Rectal smooth muscle tissue (tissue), 1 donor: ENCODE measurements around the gene NEK6.

Experiments used
- H3K27ac ChIP-seq: one replicate; pipeline ENCODE4 v1.7.0; 2013; ENCODE audit warnings: low read depth, low read length, inconsistent platforms
- H3K27me3 ChIP-seq: one replicate; pipeline ENCODE4 v1.7.0; 2013; ENCODE audit warnings: low read length; ENCODE audit not compliant: control insufficient read depth, insufficient read depth
- H3K36me3 ChIP-seq: one replicate; pipeline ENCODE4 v1.7.0; 2013; ENCODE audit warnings: low read length; ENCODE audit not compliant: control insufficient read depth, insufficient read depth
- H3K4me1 ChIP-seq: one replicate; pipeline ENCODE4 v1.7.0; 2013; ENCODE audit warnings: low read length; ENCODE audit not compliant: control insufficient read depth, insufficient read depth
- H3K4me3 ChIP-seq: one replicate; pipeline ENCODE4 v1.7.0; 2013; ENCODE audit warnings: low read length
- H3K9ac ChIP-seq: one replicate; pipeline ENCODE4 v1.7.0; 2013; ENCODE audit warnings: low read length

NEK6 gene

GRCh38 chr9:124277420-124277819 lies 19.7 kb downstream of the NEK6 start:
- H3K27ac ChIP-seq: no peak overlapping the region
- H3K4me3 ChIP-seq: no peak overlapping the region
- H3K9ac ChIP-seq: no peak overlapping the region
- no peaks in the 10 kb centered on the region for H3K36me3 ChIP-seq
- no peaks in the 10 kb centered on the region for H3K27me3 ChIP-seq
- H3K4me1 ChIP-seq: peaks cover 32% of the 10 kb centered on the region

DNA sequence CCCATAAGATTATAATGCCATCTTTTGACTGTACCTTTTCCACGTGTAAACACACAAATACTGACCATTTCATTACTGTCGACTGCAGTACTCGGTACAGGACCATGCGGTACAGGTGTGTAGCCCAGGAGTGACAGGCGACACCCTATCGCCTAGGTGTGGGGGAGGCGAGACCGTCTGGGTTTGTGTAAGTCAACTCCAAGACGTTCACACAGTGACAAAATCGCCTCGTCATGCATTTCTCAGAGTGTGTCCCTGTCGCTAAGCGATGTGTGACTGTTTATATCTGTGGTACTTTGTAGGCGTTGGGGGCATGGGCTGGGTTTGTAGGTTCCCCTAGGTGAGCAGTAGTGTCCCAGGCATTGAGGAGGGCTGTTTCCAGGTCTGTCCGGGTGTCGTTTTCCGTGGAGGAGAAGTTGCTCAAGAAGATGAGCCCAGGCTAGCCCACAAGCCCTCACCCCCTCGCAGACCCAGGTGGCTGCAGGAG lies 20.3 kb downstream of the NEK6 start:
- peaks cover 30% of the 10 kb centered on the region for H3K4me1 ChIP-seq
- H3K9ac ChIP-seq: no peak overlapping the region
- no peak overlapping the region for H3K27ac ChIP-seq

GRCh38 chr9:124279531-124280175 lies 21.9 kb downstream of the NEK6 start:
- no peak overlapping the region for H3K4me3 ChIP-seq
- H3K4me1 ChIP-seq: peaks cover 23% of the 10 kb centered on the region
- no peaks in the 10 kb centered on the region for H3K27me3 ChIP-seq
- H3K27ac ChIP-seq: peak overlapping the region; percentile 51
- no peaks in the 10 kb centered on the region for H3K36me3 ChIP-seq
- no peak overlapping the region for H3K9ac ChIP-seq

More for the DNA sequence above, 20.3 kb downstream of the NEK6 start:
- Histone ChIP-seq H3K27me3 (no peaks in the 10 kb centered on the region), H3K4me3 (no peak overlapping the region), H3K36me3 (no peaks in the 10 kb centered on the region)

DNA sequence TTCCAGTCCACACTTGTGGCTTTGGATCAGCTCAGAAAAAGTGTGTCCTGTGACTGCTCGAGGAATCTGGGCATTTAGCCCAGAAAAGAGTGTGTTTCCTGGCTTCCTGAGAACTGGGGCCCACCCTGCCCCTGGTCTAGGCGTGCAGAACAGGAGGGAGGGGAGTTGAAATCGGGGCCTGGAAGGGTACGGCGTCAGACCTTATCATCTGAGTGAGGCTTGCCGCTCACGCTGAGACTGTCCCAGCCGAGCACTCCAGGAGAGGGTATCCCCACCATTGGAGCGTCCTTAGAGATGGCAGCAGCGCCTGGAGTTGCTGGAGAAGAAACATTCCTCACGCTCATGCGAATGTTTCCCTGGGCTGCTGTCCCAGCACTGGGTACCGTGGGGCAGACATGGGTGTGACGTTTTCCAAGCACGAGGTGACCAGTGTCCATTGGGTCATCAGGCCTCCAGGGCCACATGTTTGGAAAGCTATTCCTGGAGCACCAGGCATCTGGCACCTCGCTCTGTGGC lies 22.5 kb downstream of the NEK6 start:
- no peak overlapping the region for H3K9ac ChIP-seq
- H3K27me3 ChIP-seq: no peaks in the 10 kb centered on the region
- H3K4me1 ChIP-seq: peaks cover 28% of the 10 kb centered on the region
- peak overlapping the region; percentile 51 for H3K27ac ChIP-seq
- H3K4me3 ChIP-seq: no peak overlapping the region
- no peaks in the 10 kb centered on the region for H3K36me3 ChIP-seq

DNA sequence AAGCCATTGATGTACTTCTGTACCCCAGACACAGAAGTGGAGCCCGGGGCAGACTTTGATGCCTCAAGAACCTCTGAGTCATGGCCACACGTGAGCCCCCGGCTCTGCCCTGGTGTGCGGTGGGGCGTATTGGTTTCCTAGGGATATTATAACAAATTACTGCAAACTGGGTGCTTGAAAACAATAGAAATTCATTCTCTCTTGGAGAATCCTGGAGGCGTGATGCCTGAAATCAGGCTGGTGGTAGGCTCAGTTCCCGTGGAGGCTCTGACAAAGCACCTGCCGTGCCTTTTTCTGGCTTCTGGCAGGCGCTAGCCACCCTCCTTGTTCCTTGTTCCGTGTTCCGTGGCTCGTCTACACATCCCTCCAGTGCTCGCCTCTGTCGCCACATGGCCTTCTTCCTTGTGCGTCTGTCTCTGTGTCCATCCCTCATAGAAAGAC lies 24.2 kb downstream of the NEK6 start:
- Histone ChIP-seq H3K9ac (peak overlapping the region; percentile 4), H3K36me3 (no peaks in the 10 kb centered on the region), H3K4me3 (no peak overlapping the region), H3K27ac (peak overlapping the region; percentile 65), H3K4me1 (peaks cover 44% of the 10 kb centered on the region), H3K27me3 (no peaks in the 10 kb centered on the region)

DNA sequence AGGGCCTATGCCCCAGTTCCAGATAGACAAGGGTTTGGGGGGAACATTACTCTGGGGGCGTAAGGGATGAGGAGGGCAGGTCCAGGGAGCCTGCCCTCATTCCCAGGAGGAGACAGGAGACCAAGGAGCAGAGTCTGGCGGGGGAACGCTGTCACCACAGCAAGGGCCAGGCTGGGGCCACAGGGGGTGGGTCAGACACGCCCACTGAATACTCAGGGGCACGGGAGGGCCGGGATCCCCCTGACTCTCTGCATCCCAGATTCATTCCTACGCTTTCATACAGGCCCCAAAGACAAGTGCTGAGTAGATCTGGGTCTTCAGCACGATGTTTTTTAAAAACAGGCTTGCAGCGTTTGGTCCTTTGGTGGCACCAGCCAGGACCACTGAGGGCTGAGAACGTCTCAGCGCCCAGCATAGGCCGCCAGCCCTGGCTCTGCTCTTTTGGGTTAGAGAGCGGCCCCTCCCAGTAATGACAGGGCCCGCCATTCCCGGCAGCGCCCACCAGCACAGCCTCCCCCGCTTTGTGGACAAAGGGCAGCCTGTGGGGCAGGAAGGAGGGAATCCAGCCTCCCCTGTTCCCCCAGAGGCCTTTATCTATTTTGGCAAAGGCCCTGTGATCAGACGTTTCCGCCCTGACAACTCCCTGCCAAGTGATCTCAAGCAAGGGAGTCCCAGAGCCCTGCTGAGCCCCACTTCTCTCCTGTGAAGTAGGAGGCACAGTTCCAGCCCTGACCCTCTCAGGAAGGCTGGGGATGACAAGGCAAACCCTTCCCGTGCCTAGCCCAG lies 24.9 kb downstream of the NEK6 start:
- Histone ChIP-seq H3K27ac (peak overlapping the region; percentile 65), H3K36me3 (no peaks in the 10 kb centered on the region), H3K9ac (no peak overlapping the region), H3K27me3 (no peaks in the 10 kb centered on the region), H3K4me3 (no peak overlapping the region), H3K4me1 (peaks cover 44% of the 10 kb centered on the region)

- Histone ChIP-seq H3K27ac (peak overlapping the region; percentile 65), H3K36me3 (no peaks in the 10 kb centered on the region), H3K27me3 (no peaks in the 10 kb centered on the region), H3K9ac (no peak overlapping the region), H3K4me3 (no peak overlapping the region), H3K4me1 (peaks cover 44% of the 10 kb centered on the region)
Measured at GRCh38 chr9:124283228-124283814, 25.6 kb downstream of the NEK6 start.

- H3K27me3 ChIP-seq: no peaks in the 10 kb centered on the region
- H3K36me3 ChIP-seq: no peaks in the 10 kb centered on the region
- no peak overlapping the region for H3K4me3 ChIP-seq
- peaks cover 44% of the 10 kb centered on the region for H3K4me1 ChIP-seq
- no peak overlapping the region for H3K9ac ChIP-seq
- peak overlapping the region; percentile 79 for H3K27ac ChIP-seq
Measured at GRCh38 chr9:124284237-124284831, 26.6 kb downstream of the NEK6 start.

DNA sequence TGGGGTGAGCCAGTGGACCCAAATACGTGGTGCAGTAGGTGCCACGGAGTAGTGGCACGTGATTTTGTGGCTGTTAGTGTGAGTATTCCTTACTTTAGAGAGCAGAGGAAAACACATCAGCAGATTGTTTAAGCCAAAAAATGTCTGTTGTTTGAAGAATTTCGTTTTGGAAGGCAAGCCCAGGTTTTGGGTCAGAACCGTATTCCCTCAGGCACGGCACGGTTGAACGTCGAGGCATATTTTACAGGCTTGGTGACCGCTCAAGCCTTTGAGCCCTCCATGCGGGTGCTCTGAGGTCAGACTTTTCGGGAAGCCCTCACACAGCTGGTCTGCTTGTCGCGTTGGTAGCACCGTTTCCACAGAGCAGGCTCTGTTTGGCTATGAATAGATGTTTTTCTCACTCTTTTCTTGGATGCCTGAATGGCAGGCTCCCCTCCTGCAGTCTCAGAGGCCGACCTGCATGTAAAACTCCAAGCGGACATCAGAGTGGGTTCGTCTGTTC lies 27.2 kb downstream of the NEK6 start:
- H3K27me3 ChIP-seq: no peaks in the 10 kb centered on the region
- H3K9ac ChIP-seq: no peak overlapping the region
- peak overlapping the region; percentile 79 for H3K27ac ChIP-seq
- peaks cover 37% of the 10 kb centered on the region for H3K4me1 ChIP-seq
- no peak overlapping the region for H3K4me3 ChIP-seq
- no peaks in the 10 kb centered on the region for H3K36me3 ChIP-seq

- no peaks in the 10 kb centered on the region for H3K36me3 ChIP-seq
- H3K4me3 ChIP-seq: peak overlapping the region; percentile 19
- no peaks in the 10 kb centered on the region for H3K27me3 ChIP-seq
- peaks cover 32% of the 10 kb centered on the region for H3K4me1 ChIP-seq
- H3K27ac ChIP-seq: peak overlapping the region; percentile 79
- no peak overlapping the region for H3K9ac ChIP-seq
Measured at GRCh38 chr9:124285490-124285889, 27.7 kb downstream of the NEK6 start.

DNA sequence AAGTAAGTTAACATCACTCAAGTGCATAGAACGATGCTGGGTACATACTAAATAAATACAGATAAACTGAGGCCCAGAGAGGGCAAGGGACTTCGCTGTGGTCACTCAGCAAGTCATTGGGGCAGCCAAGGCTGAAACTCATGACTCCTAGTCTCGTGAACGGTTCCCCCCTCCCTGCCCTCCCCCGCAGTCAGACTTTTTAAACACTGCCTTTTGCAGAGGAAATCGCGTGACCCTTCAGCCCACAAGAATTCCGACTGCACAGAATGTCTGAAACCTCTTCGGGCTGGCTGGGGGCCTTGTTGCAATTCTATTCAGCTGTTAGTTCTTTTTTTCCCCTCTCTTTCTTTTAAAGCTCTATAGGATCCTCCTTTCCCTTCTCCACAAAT lies 28.1 kb downstream of the NEK6 start:
- H3K9ac ChIP-seq: no peak overlapping the region
- peaks cover 32% of the 10 kb centered on the region for H3K4me1 ChIP-seq
- H3K27ac ChIP-seq: peak overlapping the region; percentile 79
- H3K36me3 ChIP-seq: no peaks in the 10 kb centered on the region
- H3K27me3 ChIP-seq: no peaks in the 10 kb centered on the region
- H3K4me3 ChIP-seq: peak overlapping the region; percentile 19
